Thoracic aorta (tissue), 2 donors: ENCODE results near the gene CKB. TPM values are rescaled to one million over a fixed set of nuclear protein-coding genes. Genes with fewer than 3 reads are reported as not detected.

Source experiments
- ATAC-seq: fragments of 150-250 bp; one replicate; pipeline ENCODE4 v1.8.0; 2017; ENCODE audit warnings: low read depth; ENCODE audit not compliant: insufficient number of reproducible peaks, low FRiP score
- DNase-seq: peaks from one replicate; pipeline ENCODE4 v3.0.0-alpha.2; 2020; ENCODE audit warnings: low spot score
- H3K27ac ChIP-seq, 2 donors: fragments of 200-600 bp; sonication (generic); 1 replicate in 1 of 2; 2 replicates in 1 of 2; pipeline ENCODE4 v1.5.1; 2016; ENCODE audit warnings: mild to moderate bottlenecking in 2 of 2, moderate library complexity in 2 of 2
- H3K27me3 ChIP-seq: fragments of 200-600 bp; sonication (generic); replicated peaks from 2 replicates; pipeline ENCODE4 v1.6.0; 2016; ENCODE audit warnings: mild to moderate bottlenecking; ENCODE audit not compliant: insufficient read depth
- H3K36me3 ChIP-seq: fragments of 200-600 bp; sonication (generic); one replicate; pipeline ENCODE4 v1.5.1; 2016
- H3K4me1 ChIP-seq, 2 donors: fragments of 200-600 bp; sonication (generic); 1 replicate in 1 of 2; 2 replicates in 1 of 2; pipeline versions ENCODE4 v1.5.1 to v1.6.0; 2016; ENCODE audit warnings: low read depth in 2 of 2, mild to moderate bottlenecking in 1 of 2; ENCODE audit not compliant: control insufficient read depth in 1 of 2
- H3K4me3 ChIP-seq: fragments of 200-600 bp; sonication (generic); 2 replicates; pipeline ENCODE4 v1.5.1; 2016; ENCODE audit warnings: mild to moderate bottlenecking
- H3K9me3 ChIP-seq: fragments of 200-600 bp; sonication (generic); 2 replicates; pipeline ENCODE4 v1.5.1; 2016
- total RNA-seq, 2 donors: library from RNA; depleted of rRNA; stranded (reverse); fragments of >200 nt; gene quantifications; one replicate each; pipeline versions ENCODE4 v1.1.0 to v1.2.3, GENCODE V29; 2016
- TF ChIP-seq, protein P1 (sequence below): fragments of 200-600 bp; sonication (generic); IDR thresholded peaks from one replicate; pipeline ENCODE4 v1.5.1; 2019; ENCODE audit warnings: antibody characterized with exemption

The CKB gene
- total RNA-seq, 2 donors from 2014 or later = 109 to 159 TPM

- TF ChIP-seq, protein P1, sequence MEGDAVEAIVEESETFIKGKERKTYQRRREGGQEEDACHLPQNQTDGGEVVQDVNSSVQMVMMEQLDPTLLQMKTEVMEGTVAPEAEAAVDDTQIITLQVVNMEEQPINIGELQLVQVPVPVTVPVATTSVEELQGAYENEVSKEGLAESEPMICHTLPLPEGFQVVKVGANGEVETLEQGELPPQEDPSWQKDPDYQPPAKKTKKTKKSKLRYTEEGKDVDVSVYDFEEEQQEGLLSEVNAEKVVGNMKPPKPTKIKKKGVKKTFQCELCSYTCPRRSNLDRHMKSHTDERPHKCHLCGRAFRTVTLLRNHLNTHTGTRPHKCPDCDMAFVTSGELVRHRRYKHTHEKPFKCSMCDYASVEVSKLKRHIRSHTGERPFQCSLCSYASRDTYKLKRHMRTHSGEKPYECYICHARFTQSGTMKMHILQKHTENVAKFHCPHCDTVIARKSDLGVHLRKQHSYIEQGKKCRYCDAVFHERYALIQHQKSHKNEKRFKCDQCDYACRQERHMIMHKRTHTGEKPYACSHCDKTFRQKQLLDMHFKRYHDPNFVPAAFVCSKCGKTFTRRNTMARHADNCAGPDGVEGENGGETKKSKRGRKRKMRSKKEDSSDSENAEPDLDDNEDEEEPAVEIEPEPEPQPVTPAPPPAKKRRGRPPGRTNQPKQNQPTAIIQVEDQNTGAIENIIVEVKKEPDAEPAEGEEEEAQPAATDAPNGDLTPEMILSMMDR = no peak
- Histone ChIP-seq H3K9me3 (no peaks in the 10 kb centered on the region), H3K27ac (no peak overlapping the region), H3K27me3 (no peaks in the 10 kb centered on the region), H3K4me3 (no peak overlapping the region), H3K36me3 (peaks cover 9% of the 10 kb centered on the region), H3K4me1 (peaks cover 4 to 15% of the 10 kb centered on the region in 2 donors)
- DNase-seq (no peak), ATAC-seq (no peak)
Observed at GRCh38 chr14:103489621-103490020, 33.0 kb downstream of the CKB start.

DNA sequence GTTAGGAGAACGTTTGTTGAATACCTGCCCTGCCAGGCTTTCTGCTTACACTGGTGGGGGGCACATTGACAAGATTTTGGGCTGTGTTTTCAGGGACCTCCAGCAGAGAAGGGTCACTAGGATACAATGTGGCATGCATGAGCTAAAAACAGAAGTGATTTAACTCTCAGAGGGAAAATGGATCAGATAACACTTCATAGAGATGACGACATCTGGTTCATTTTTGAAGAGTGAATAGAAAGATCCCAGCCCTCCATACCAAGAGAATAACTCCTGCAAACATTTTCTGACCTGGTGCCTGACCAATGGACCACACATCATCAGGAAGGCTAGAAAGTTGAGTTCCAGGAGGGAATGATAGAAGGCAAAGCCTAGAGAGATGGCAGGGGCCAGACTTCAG, 33.7 kb downstream of the CKB start:
- Histone ChIP-seq H3K36me3 (peaks cover 9% of the 10 kb centered on the region), H3K4me1 (peaks cover 4 to 15% of the 10 kb centered on the region in 2 donors)
- TF ChIP-seq, protein P1 = no peak

DNA sequence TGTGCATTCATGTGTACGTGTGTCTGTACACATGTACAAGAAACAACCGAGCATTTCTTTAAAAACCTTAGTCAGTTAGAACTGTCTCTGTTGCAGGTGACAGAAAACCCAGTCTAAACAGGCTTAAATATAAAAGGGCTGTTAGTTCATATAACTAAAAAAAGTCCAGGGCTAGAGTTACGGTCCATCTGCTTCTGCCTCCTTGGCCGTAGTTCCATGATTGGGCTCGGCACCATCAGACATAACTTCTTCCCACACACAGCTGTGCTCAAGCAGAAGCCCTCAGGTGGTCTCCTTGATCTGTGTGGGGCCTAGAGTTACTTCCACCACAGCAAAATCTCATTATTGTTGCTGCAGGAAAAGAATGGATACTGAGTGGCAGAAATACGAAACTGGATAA, 34.6 kb downstream of the CKB start:
- Histone ChIP-seq H3K4me1 (peaks cover 4 to 11% of the 10 kb centered on the region in 2 donors), H3K27me3 (no peaks in the 10 kb centered on the region), H3K4me3 (no peak overlapping the region), H3K27ac (no peak overlapping the region), H3K36me3 (peaks cover 9% of the 10 kb centered on the region), H3K9me3 (no peaks in the 10 kb centered on the region)
- TF ChIP-seq, protein P1 = no peak
- DNase-seq = no peak
- no peak for ATAC-seq

More for the DNA sequence above, 33.7 kb downstream of the CKB start:
- no peak for DNase-seq
- Histone ChIP-seq H3K4me3 (no peak overlapping the region), H3K27me3 (no peaks in the 10 kb centered on the region), H3K9me3 (no peaks in the 10 kb centered on the region), H3K27ac (no peak overlapping the region)
- no peak for ATAC-seq

GRCh38 chr14:103485504-103485903, 37.1 kb downstream of the CKB start:
- DNase-seq (no peak), ATAC-seq (no peak)
- Histone ChIP-seq H3K27ac (no peak overlapping the region), H3K27me3 (no peaks in the 10 kb centered on the region), H3K4me1 (no peaks in the 10 kb centered on the region), H3K4me3 (no peak overlapping the region), H3K36me3 (peaks cover 23% of the 10 kb centered on the region), H3K9me3 (no peaks in the 10 kb centered on the region)
- TF ChIP-seq, protein P1 = no peak

- Histone ChIP-seq H3K4me3 (no peak overlapping the region), H3K4me1 (no peaks in the 10 kb centered on the region), H3K9me3 (no peaks in the 10 kb centered on the region), H3K27me3 (no peaks in the 10 kb centered on the region), H3K36me3 (peaks cover 32% of the 10 kb centered on the region), H3K27ac (no peak overlapping the region)
- TF ChIP-seq, protein P1 = no peak
- ATAC-seq (no peak), DNase-seq (no peak)
Observed at GRCh38 chr14:103483600-103483999, 39.0 kb downstream of the CKB start.
